ENCODE data around the gene UGT2B15.

DNA sequence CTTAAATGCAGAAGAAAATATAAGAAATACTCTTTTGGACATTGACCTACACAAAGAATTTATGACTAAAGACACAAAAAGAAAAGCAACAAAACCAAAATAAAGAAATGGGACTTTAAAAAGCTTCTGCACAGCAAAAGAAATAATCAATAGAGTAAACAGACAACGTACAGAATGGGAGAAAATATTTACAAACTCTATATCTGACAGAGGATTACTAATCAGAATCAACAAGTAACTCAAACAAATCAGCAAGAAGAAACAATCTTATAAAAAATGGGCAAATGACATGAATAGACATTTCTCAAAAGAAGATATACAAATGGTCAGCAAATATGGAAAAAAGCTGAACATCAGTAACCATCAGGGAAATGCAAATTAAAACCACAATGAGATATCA lies 56.7 kb downstream of the UGT2B15 start:
- TF ChIP-seq POLR2AphosphoS5 (IDR thresholded peaks at IDR 0.05) (no peak), EP300 (IDR thresholded peaks at IDR 0.05) (no peak)
- TF ChIP-seq, protein P1, sequence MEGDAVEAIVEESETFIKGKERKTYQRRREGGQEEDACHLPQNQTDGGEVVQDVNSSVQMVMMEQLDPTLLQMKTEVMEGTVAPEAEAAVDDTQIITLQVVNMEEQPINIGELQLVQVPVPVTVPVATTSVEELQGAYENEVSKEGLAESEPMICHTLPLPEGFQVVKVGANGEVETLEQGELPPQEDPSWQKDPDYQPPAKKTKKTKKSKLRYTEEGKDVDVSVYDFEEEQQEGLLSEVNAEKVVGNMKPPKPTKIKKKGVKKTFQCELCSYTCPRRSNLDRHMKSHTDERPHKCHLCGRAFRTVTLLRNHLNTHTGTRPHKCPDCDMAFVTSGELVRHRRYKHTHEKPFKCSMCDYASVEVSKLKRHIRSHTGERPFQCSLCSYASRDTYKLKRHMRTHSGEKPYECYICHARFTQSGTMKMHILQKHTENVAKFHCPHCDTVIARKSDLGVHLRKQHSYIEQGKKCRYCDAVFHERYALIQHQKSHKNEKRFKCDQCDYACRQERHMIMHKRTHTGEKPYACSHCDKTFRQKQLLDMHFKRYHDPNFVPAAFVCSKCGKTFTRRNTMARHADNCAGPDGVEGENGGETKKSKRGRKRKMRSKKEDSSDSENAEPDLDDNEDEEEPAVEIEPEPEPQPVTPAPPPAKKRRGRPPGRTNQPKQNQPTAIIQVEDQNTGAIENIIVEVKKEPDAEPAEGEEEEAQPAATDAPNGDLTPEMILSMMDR (IDR thresholded peaks at IDR 0.05): no peak
